Measurements from ENCODE around the gene HCST.
A peak's percentile ranks its signal among the peaks of the same experiment; 100 is the strongest.

Gene HCST

DNA sequence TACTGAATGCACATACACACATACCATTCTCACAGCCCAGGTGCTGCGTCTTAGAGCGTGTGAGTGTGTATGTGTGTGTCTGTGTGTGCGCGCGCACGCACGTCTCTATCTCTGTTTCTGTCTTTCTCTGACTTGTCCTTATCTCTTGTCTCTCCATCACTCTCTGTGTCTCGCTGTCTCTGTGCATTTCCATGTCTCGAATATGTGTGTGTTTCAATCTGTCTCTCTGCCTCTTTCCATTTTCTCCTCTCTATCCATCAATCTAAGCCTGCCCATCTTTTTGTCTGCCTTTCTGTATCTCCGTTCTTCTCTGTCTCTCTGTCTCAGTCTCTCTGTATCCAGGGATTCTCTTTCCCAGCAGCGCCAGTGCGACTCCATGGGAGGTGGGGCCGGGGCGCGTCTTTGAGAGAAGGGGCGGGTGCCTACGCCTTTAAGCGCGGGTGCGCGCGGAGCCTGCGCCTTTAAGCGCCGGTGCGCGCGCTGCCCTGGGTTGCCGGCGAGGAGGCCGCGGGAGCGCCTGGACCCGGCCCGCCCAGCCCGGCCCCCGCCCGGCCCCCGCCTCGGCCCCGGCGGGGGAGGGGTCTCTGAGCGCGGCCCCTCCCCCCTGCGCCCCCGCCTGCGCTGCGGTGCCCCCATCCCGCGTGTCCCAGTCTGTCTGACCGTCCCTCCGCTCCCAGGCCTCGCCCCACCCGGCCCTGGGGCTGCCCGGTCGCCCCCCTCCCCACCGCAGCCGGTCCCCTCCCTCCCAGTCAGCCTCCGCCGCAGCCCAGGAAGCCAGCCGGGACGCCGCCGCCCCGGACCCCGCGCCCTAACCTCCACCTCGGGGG, 33.8 kb downstream of the HCST start, which contains the start of gene LRFN3:
Gene LRFN3, plus strand, starts transcription at position 464 of the 827 bp plus-strand sequence. CDS start 3,052 bp downstream, outside the sequence.
- DNase-seq (ENCODE audit: low spot score in 2 of 2) (peak; percentile 46 to 79), ATAC-seq (peak; percentile 41)
- Mint-ChIP-seq H3K4me3 (peak within 1 kb of the TSS; percentile 89), H3K36me3 (no peaks in the 10 kb centered on the region), H3K27ac (peak within 1 kb of the TSS; percentile 94), H3K9me3 (no peaks in the 10 kb centered on the region), H3K4me1 (peaks cover 45% of the 10 kb centered on the region)

DNA sequence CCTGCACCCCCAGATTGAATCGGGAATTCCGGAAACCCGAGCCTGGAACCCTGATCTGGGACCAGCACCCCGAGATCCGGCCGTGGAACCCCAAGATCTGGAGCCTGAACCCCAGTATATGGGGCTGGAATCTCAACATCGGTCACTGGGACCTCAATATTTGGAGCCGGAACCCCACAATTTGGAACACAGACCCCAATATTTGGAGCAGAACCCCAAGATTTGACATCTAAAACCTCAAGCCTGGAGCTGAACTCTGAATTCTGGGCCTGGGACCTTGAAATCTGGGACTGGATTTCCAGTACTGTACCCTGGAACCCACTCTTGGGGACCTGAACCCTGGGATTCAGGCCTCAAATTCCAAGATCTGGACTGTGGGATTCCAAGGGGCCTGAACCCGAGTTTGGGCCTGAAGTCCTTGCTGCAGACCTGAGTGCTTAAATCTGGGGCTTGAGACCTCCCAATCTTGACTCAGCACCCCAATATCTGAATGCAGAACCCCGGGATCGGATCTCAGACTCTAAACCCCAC, 34.5 kb downstream of the HCST start:
- Mint-ChIP-seq H3K9me3 (no peaks in the 10 kb centered on the region), H3K4me1 (peaks cover 40% of the 10 kb centered on the region), H3K4me3 (peak overlapping the region; percentile 89), H3K27ac (no peak overlapping the region), H3K36me3 (no peaks in the 10 kb centered on the region)
- no peak for ATAC-seq
- no peak for DNase-seq (ENCODE audit: low spot score in 2 of 2)

DNA sequence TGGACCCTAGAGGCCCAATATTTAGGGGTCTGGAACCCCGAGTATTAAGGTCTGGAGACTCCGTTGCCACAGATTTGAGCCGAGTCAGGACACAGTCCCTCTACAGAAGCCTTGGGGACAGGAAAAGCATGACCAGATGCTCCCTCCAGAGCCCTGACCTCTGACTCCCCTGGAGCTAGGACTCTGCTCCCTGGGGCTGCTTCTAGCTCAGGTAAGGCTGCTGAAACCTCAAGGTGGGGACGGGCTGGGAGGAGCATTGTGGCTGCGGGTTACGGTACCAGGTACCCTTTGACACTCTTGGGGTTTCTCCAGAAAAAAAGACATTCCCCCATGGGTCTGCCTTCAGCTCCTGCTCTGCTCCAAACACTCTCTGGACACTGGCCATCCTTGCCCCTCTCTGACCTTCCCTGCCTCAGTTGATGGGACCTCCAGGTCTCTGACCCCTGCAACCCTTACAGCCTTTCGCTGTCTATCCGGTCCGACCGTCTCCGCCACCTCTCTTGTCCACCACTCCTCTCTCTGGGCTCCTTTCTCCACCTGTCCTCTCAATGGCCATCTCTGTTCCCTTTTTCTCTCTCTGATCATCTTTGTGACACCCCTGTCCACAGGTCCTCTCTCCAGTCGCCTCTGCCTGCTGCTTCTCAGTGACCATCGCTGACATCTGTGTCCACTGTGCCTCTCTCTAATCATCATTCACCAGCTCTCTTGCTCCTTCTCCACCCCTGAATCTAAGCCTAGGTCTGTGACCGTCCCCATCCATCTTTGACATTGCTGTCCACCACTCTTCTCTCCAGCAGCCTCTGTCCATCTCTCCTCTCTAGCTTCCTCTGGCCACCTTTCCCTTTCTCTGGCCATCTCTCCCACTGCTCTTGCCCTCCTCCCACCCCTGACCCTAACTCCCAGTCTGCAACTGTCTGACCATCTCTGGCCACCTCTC, 35.3 kb downstream of the HCST start:
- Mint-ChIP-seq H3K4me3 (peak overlapping the region; percentile 89), H3K4me1 (peaks cover 36% of the 10 kb centered on the region), H3K36me3 (no peaks in the 10 kb centered on the region), H3K9me3 (no peaks in the 10 kb centered on the region), H3K27ac (peak overlapping the region; percentile 64)
- peak; percentile 1 for ATAC-seq
- DNase-seq (ENCODE audit: low spot score in 2 of 2) = no peak

DNA sequence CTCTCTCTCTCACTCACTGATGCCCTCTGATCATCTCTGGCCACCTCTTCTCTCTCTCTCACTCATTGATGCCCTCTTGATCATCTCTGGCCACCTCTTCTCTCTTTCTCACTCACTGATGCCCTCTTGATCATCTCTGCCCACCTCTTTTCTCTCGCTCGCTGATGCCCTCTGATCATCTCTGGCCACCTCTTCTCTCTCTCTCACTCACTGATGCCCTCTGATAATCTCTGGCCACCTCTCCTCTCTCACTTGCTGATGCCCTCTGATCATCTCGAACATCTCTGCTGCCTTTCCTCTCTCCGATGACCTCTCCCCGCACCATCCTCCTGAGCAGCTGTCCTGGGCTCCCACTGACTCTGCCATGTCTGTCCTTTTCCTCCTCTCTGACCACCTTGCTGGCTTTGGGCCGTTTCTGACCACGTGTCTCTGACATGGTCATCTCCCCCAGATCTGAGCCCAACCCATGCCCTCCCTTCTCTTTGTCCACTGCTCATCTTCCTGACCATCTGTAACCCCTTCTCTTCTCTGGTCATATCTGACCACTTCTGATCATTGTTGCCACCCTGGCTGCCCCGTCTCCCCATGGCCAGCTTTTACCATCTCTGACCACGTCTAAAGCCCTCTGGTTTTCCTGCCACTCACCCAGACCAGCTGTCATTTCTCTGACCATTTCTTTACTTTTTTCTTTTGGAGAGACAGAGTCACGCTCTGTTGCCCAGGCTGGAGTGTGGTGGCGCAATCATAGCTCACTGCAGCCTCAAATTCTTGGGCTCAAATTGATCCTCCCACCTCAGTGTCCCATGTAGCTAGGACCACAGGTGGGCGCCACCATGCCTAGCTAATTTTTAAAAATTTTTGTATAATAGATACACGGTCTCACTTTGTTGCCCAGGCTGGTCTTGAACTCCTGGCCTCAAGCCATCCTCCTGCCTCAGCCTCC, 36.2 kb downstream of the HCST start:
- Mint-ChIP-seq H3K9me3 (no peaks in the 10 kb centered on the region), H3K36me3 (no peaks in the 10 kb centered on the region), H3K4me3 (peak overlapping the region; percentile 89), H3K27ac (peak overlapping the region; percentile 64), H3K4me1 (peaks cover 42% of the 10 kb centered on the region)
- no peak for ATAC-seq
- no peak for DNase-seq (ENCODE audit: low spot score in 2 of 2)

DNA sequence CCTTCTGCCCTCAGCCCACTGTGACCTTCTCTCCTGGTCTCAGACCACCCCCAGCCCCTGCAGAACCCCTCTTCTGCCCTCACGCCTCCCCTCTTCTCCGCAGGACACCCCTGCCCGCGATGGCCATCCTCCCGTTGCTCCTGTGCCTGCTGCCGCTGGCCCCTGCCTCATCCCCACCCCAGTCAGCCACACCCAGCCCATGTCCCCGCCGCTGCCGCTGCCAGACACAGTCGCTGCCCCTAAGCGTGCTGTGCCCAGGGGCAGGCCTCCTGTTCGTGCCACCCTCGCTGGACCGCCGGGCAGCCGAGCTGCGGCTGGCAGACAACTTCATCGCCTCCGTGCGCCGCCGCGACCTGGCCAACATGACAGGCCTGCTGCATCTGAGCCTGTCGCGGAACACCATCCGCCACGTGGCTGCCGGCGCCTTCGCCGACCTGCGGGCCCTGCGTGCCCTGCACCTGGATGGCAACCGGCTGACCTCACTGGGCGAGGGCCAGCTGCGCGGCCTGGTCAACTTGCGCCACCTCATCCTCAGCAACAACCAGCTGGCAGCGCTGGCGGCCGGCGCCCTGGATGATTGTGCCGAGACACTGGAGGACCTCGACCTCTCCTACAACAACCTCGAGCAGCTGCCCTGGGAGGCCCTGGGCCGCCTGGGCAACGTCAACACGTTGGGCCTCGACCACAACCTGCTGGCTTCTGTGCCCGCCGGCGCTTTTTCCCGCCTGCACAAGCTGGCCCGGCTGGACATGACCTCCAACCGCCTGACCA, 37.2 kb downstream of the HCST start:
- peak overlapping the region; percentile 89 for H3K4me3 Mint-ChIP-seq
- peak overlapping the region; percentile 64 for H3K27ac Mint-ChIP-seq
- ATAC-seq (no peak), DNase-seq (ENCODE audit: low spot score in 2 of 2) (no peak)
- H3K9me3 Mint-ChIP-seq = no peaks in the 10 kb centered on the region
- peaks cover 6% of the 10 kb centered on the region for H3K36me3 Mint-ChIP-seq
- peaks cover 49% of the 10 kb centered on the region for H3K4me1 Mint-ChIP-seq

DNA sequence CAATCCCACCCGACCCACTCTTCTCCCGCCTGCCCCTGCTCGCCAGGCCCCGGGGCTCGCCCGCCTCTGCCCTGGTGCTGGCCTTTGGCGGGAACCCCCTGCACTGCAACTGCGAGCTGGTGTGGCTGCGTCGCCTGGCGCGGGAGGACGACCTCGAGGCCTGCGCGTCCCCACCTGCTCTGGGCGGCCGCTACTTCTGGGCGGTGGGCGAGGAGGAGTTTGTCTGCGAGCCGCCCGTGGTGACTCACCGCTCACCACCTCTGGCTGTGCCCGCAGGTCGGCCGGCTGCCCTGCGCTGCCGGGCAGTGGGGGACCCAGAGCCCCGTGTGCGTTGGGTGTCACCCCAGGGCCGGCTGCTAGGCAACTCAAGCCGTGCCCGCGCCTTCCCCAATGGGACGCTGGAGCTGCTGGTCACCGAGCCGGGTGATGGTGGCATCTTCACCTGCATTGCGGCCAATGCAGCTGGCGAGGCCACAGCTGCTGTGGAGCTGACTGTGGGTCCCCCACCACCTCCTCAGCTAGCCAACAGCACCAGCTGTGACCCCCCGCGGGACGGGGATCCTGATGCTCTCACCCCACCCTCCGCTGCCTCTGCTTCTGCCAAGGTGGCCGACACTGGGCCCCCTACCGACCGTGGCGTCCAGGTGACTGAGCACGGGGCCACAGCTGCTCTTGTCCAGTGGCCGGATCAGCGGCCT, 37.9 kb downstream of the HCST start:
- no peaks in the 10 kb centered on the region for H3K9me3 Mint-ChIP-seq
- H3K4me1 Mint-ChIP-seq = peaks cover 49% of the 10 kb centered on the region
- no peak overlapping the region for H3K27ac Mint-ChIP-seq
- no peak overlapping the region for H3K4me3 Mint-ChIP-seq
- H3K36me3 Mint-ChIP-seq = peaks cover 6% of the 10 kb centered on the region
- DNase-seq (ENCODE audit: low spot score in 2 of 2) (no peak), ATAC-seq (no peak)

DNA sequence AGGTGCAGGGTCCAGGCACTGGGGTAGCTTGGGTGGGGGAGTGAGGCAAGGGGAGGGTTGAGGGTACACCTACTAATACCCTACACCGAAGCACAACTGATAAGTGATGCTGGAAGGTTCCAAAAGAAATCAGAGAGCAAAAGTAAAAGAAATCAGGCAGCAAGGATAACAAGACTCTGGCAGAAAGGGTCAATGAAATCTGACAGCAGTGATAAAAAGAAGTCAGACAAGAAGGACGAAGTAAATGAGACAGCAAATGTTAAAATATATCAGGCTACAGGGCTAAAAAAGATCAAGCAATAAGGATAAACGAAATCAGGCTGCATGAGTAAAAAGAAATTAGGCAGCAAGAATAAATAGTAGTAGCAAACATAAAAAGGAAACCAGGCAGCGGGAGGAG, 38.5 kb downstream of the HCST start:
- H3K9me3 Mint-ChIP-seq = no peaks in the 10 kb centered on the region
- H3K4me1 Mint-ChIP-seq = peaks cover 43% of the 10 kb centered on the region
- H3K4me3 Mint-ChIP-seq = no peak overlapping the region
- H3K27ac Mint-ChIP-seq = no peak overlapping the region
- peaks cover 6% of the 10 kb centered on the region for H3K36me3 Mint-ChIP-seq
- DNase-seq (ENCODE audit: low spot score in 2 of 2) = no peak
- ATAC-seq = no peak

DNA sequence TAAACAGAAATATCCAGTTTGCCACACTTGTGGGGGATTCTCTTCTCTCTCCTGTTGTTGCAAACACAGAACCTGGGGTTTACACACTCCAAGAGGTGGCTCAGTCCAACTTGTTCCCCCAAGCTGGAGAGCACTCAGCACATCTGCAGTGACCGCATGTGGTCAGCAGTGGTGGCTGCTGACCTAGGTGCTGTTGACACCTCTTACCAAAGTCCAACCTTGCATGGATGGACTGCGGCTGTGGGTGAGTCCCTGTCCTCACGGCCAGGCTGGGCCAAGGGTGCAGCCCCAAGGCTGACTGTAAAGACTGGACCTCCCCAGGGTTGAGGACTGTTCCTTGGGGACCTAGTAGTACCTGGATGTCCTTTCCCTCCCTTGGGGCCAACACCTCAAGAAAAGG, 39.9 kb downstream of the HCST start:
- peaks cover 13% of the 10 kb centered on the region for H3K36me3 Mint-ChIP-seq
- DNase-seq (ENCODE audit: low spot score in 2 of 2) (no peak), ATAC-seq (no peak)
- H3K4me1 Mint-ChIP-seq = peaks cover 47% of the 10 kb centered on the region
- H3K9me3 Mint-ChIP-seq = no peaks in the 10 kb centered on the region
- no peak overlapping the region for H3K27ac Mint-ChIP-seq
- no peak overlapping the region for H3K4me3 Mint-ChIP-seq

DNA sequence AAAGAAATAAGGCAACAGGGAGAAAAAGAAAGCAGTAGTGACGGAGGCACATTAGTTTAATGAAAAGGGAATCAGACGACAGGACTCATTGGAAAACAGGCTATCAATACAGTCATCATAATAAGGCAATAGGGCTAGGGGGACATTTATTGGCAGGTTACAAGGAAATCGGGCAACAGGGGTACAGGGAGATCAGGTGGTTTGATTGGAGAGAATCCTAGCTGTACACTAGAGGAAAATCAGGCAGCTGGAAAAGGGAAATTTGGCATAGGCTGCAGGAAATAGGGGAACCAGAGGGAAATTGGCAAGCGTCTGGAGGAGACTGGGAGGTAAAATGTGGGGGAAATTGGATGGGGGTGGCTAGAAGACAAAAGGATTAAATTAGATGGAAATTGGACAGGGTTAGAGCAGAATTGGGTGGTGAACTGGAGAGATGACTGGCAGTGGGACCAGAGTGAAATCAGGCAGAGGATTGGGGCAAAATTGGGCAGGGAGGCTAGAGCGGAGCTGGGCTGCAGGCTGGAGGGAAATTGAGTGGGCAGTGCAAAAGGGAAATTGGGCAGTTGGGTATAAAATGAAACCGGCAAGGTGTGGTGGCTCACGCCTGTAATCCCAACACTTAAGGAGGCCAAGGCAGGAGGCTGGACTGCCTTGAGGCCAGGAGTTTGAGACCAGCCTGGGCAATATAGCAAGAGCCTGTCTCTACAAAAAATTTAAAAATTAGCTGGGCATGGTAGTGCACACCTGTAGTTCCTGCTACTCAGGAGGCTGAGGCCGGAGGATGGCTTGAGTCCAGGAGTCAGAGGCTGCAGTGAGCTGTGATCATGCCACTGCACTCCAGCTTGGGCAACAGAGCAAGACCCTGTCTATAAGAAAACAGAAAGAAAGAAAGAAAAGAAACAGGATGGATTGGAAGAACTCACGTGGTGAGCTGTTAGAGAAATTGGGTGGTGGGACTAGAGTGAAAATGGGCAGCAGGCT, 41.3 kb downstream of the HCST start:
- no peak overlapping the region for H3K4me3 Mint-ChIP-seq
- DNase-seq (ENCODE audit: low spot score in 2 of 2) (no peak), ATAC-seq (no peak)
- peaks cover 40% of the 10 kb centered on the region for H3K4me1 Mint-ChIP-seq
- H3K9me3 Mint-ChIP-seq = no peaks in the 10 kb centered on the region
- H3K27ac Mint-ChIP-seq = peak overlapping the region; percentile 33
- H3K36me3 Mint-ChIP-seq = peaks cover 16% of the 10 kb centered on the region

DNA sequence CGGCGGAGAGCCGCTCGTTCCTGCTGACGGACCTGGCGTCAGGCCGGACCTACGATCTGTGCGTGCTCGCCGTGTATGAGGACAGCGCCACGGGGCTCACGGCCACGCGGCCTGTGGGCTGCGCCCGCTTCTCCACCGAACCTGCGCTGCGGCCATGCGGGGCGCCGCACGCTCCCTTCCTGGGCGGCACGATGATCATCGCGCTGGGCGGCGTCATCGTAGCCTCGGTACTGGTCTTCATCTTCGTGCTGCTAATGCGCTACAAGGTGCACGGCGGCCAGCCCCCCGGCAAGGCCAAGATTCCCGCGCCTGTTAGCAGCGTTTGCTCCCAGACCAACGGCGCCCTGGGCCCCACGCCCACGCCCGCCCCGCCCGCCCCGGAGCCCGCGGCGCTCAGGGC, 42.2 kb downstream of the HCST start:
- ATAC-seq (no peak), DNase-seq (ENCODE audit: low spot score in 2 of 2) (no peak)
- H3K9me3 Mint-ChIP-seq = no peaks in the 10 kb centered on the region
- no peak overlapping the region for H3K4me3 Mint-ChIP-seq
- H3K4me1 Mint-ChIP-seq = peaks cover 43% of the 10 kb centered on the region
- peaks cover 16% of the 10 kb centered on the region for H3K36me3 Mint-ChIP-seq
- no peak overlapping the region for H3K27ac Mint-ChIP-seq

DNA sequence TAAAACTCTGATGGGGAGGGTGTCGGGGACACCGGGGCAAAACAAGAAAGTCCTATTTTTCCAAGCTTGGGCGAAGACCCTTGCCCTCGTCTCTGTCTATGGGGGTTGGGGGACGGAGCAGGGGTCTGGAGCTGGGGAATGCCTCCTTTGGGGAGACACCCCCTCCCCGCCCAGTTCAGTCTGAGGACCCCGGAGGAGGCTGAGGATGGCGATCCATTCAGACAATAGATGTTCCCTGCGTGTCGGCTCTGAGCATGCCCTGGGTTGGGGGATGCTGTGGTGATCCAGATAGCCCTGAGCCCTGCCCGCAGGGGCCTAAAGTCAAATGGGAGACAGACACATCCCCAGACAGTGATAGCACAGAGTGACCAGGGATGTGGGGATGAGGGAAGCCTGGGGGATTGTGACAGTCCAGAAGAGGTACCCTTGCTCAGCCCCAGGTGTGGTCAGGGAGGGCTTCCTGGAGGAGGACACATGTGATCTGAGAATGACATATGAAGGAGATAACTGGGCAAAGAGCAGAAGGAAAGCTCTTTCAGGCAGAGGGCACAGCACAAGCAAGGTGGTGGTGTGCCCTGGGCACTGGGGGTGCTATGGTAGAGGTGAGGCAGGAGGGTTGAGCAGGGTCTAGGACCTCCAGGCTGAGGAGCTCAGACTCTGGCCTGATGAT, 42.9 kb downstream of the HCST start:
- no peak overlapping the region for H3K4me3 Mint-ChIP-seq
- no peak for ATAC-seq

DNA sequence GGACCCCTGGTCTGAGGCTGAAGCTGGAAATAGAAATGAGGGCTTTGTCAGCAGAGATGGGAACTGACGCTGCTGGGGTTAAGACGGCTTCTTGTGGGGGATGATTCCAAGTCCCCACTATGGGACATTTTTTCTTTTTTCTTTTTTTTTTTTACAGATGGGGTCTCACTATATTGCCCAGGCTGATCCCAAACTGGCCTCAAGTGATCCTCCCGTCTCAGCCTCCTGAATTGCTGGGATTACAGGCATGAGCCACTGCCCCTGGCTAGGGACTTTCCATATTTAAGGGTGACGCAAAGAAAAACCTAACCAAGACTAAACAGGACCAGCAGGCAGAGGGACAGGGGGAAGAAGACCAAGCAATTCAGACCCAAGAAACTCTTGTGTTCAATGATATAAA, 43.9 kb downstream of the HCST start:
- no peaks in the 10 kb centered on the region for H3K9me3 Mint-ChIP-seq
- H3K27ac Mint-ChIP-seq = peak overlapping the region; percentile 80
- H3K4me1 Mint-ChIP-seq = peaks cover 44% of the 10 kb centered on the region
- ATAC-seq (no peak), DNase-seq (ENCODE audit: low spot score in 2 of 2) (no peak)
- peaks cover 16% of the 10 kb centered on the region for H3K36me3 Mint-ChIP-seq
- H3K4me3 Mint-ChIP-seq = no peak overlapping the region

More for the DNA sequence above, 42.9 kb downstream of the HCST start:
- no peak for DNase-seq (ENCODE audit: low spot score in 2 of 2)
- peak overlapping the region; percentile 80 for H3K27ac Mint-ChIP-seq
- peaks cover 16% of the 10 kb centered on the region for H3K36me3 Mint-ChIP-seq
- peaks cover 49% of the 10 kb centered on the region for H3K4me1 Mint-ChIP-seq
- no peaks in the 10 kb centered on the region for H3K9me3 Mint-ChIP-seq

All from stimulated activated effector memory CD8-positive, alpha-beta T cell treated with anti-CD3 and anti-CD28 coated beads, Interleukin-12 subunit alpha, Interleukin-12 subunit beta, amount 100 ng/mL, for 72 hours (primary cell).